Body of pancreas (tissue), 4 donors: ENCODE data around the gene OR52E2.

Experiments used
- CTCF ChIP-seq, 7 experiments: fragments of 450-650 bp in 4 of 7; fragments of 200-600 bp in 3 of 7; sonication (generic) in 3 of 7; IDR thresholded peaks; one replicate each; pipeline ENCODE4 v1.5.1; 2016 to 2019; ENCODE audit warnings: antibody characterized with exemption in 7 of 7
- POLR2A ChIP-seq, 3 donors: fragments of 450-650 bp; IDR thresholded peaks; one replicate each; pipeline ENCODE4 v1.6.1; 2016; ENCODE audit warnings: antibody characterized with exemption in 3 of 3, mild to moderate bottlenecking in 2 of 3

- TF ChIP-seq CTCF (IDR thresholded peaks at IDR 0.05) (no peak), POLR2A (IDR thresholded peaks at IDR 0.05) (no peak)
Measured at GRCh38 chr11:5090668-5091067, 31.2 kb upstream of the OR52E2 start.
